Osteoblast (primary cell): ENCODE measurements around the gene DDX60. TPM values are rescaled to one million over a fixed set of nuclear protein-coding genes. Genes with fewer than 3 reads are reported as not detected.
"Not testable (repeated sequence)": the region's sequence is repeated elsewhere in the genome, so short reads cannot be mapped to it uniquely, and the experiment has no call there.

Source experiments
- DNase-seq: peaks from one replicate; pipeline ENCODE4 v3.0.0; 2011; ENCODE audit warnings: low spot score, mixed read lengths; ENCODE audit not compliant: insufficient read length; ENCODE audit errors: missing footprints
- H2AFZ ChIP-seq: 2 replicates; pipeline ENCODE4 v1.6.0; 2011; ENCODE audit warnings: mild to moderate bottlenecking, low read length
- H3K27ac ChIP-seq: 2 replicates; pipeline ENCODE4 v1.5.1; 2011; ENCODE audit warnings: mild to moderate bottlenecking, low read depth, low read length, moderate library complexity
- H3K27me3 ChIP-seq: 2 replicates; pipeline ENCODE4 v1.6.0; 2012; ENCODE audit warnings: mild to moderate bottlenecking, control low read depth, inconsistent platforms, low read length, moderate library complexity; ENCODE audit not compliant: insufficient read depth
- H3K36me3 ChIP-seq: 2 replicates; pipeline ENCODE4 v1.5.1; 2011; ENCODE audit warnings: mild to moderate bottlenecking, low read length, control low read depth, moderate library complexity; ENCODE audit not compliant: insufficient read depth
- H3K4me1 ChIP-seq: 2 replicates; pipeline ENCODE4 v1.5.1; 2011; ENCODE audit warnings: mild to moderate bottlenecking, low read length, control low read depth, moderate library complexity; ENCODE audit not compliant: insufficient read depth
- H3K4me2 ChIP-seq: 2 replicates; pipeline ENCODE4 v1.6.0; 2011; ENCODE audit warnings: mild to moderate bottlenecking, low read length; ENCODE audit not compliant: insufficient read depth
- H3K4me3 ChIP-seq: fragments of 200-600 bp; sonication (generic); 3 replicates; pipeline ENCODE4 v1.5.1; 2012; ENCODE audit warnings: mild to moderate bottlenecking, low read length, inconsistent platforms; ENCODE audit not compliant: insufficient read depth
- H3K79me2 ChIP-seq: 2 replicates; pipeline ENCODE4 v1.6.0; 2012; ENCODE audit warnings: mild to moderate bottlenecking, low read length, control low read depth, inconsistent platforms; ENCODE audit not compliant: insufficient read depth
- H3K9me3 ChIP-seq: 2 replicates; pipeline ENCODE4 v1.5.1; 2011; ENCODE audit warnings: low read depth, low read length, control low read depth
- H4K20me1 ChIP-seq: 2 replicates; pipeline ENCODE4 v1.6.0; 2012; ENCODE audit warnings: mild to moderate bottlenecking, low read length, control low read depth; ENCODE audit not compliant: insufficient read depth
- total RNA-seq: library from RNA; depleted of rRNA; stranded (reverse); fragments of >200 nt; gene quantifications from 2 replicates; pipeline ENCODE4 v1.2.3, GENCODE V29; 2012
- TF ChIP-seq, protein P1 (sequence below): IDR thresholded peaks from 2 replicates; pipeline ENCODE4 v1.5.1; 2011; ENCODE audit warnings: mild to moderate bottlenecking, low read depth, low read length, moderate library complexity; ENCODE audit errors: extremely low read depth

Gene DDX60
- total RNA-seq, 1 donor: 19.5 TPM

DNA sequence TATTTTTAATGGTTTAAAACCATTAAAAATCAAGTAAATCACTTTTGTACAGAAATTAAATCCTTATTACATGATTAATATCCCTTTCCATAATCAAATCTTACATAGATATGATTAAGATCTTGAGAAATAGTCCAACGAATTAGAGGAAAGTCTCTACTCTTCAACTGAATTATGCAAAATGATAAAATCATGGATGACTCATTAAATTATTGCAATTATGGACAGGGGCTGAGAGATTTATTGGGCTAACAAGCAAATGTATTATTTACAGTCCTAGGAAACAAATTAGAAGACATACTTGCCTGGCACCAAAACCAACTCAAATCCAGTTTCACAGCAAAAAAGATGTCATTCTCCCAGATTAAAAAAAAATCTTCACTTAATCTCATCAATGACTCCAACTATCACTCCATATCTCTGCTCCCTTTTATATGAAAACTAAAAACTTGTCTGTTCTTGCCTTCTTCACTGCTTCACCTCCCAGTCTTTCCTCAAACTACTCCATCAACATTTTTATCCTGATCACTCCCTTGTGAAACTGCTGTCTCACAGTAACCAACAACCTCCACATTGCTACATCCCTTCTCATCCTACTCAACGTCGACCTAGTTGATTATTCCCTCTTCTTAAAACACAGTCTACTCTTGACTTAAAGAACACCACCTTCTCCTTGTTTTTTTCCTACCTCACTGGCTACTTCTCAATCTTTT is 18.4 kb upstream of the DDX60 start:
- H3K27ac ChIP-seq: no peak overlapping the region

DNA sequence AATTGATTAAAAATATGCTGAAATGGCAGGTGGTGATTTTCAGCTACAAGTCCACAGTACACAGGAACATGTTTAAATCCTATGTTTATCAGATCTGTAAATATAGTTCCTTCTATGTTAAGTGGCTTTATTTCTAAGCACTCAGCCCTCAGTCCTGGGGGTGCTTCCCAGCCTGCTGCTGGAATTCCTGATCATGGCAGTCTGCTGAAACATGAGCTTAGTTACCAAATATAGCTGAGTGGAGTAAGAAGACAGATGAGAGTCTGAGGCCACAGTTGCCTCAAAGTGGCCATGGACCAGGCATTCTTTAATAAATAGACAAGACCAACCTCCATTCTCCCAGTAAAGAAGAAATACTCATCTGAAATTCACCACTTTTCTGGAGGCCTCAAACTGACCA is 17.1 kb upstream of the DDX60 start:
- no peak overlapping the region for H2AFZ ChIP-seq
- DNase-seq: no peak

More for the DNA sequence above, 18.4 kb upstream of the DDX60 start:
- Histone ChIP-seq H3K27me3 (no peaks in the 10 kb centered on the region), H2AFZ (no peak overlapping the region), H3K9me3 (no peaks in the 10 kb centered on the region), H3K4me1 (no peaks in the 10 kb centered on the region), H3K36me3 (no peaks in the 10 kb centered on the region), H3K4me3 (no peak overlapping the region), H3K4me2 (no peak overlapping the region), H4K20me1 (no peaks in the 10 kb centered on the region), H3K79me2 (no peaks in the 10 kb centered on the region)
- DNase-seq: no peak
- TF ChIP-seq, protein P1, sequence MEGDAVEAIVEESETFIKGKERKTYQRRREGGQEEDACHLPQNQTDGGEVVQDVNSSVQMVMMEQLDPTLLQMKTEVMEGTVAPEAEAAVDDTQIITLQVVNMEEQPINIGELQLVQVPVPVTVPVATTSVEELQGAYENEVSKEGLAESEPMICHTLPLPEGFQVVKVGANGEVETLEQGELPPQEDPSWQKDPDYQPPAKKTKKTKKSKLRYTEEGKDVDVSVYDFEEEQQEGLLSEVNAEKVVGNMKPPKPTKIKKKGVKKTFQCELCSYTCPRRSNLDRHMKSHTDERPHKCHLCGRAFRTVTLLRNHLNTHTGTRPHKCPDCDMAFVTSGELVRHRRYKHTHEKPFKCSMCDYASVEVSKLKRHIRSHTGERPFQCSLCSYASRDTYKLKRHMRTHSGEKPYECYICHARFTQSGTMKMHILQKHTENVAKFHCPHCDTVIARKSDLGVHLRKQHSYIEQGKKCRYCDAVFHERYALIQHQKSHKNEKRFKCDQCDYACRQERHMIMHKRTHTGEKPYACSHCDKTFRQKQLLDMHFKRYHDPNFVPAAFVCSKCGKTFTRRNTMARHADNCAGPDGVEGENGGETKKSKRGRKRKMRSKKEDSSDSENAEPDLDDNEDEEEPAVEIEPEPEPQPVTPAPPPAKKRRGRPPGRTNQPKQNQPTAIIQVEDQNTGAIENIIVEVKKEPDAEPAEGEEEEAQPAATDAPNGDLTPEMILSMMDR: no peak

DNA sequence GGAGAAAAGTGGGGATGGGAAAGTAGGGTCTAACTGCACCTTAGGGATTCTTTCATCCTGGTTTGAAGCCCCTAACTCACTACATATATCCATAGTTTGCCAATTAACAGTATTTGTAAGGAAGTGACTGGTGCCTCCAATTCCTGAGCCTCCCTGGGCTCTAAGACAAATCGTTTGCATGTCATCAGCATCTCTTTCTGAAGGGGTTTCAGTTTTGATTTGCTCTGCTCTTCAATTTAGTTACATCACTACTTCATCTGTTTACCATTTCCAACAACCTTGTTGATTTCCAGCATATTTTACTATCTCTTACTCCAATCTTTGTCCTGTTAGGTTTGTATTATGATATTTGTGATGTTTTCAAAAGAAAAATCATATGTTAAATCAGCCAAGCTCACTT is 15.5 kb upstream of the DDX60 start:
- no peak overlapping the region for H3K4me3 ChIP-seq
- no peaks in the 10 kb centered on the region for H3K9me3 ChIP-seq
- TF ChIP-seq, protein P1: no peak
- no peaks in the 10 kb centered on the region for H4K20me1 ChIP-seq
- no peaks in the 10 kb centered on the region for H3K27me3 ChIP-seq
- H3K79me2 ChIP-seq: no peaks in the 10 kb centered on the region
- no peak overlapping the region for H3K27ac ChIP-seq
- H2AFZ ChIP-seq: no peak overlapping the region
- no peak for DNase-seq
- no peak overlapping the region for H3K4me2 ChIP-seq
- H3K36me3 ChIP-seq: no peaks in the 10 kb centered on the region
- no peaks in the 10 kb centered on the region for H3K4me1 ChIP-seq

More for the DNA sequence above, 17.1 kb upstream of the DDX60 start:
- H4K20me1 ChIP-seq: no peaks in the 10 kb centered on the region
- H3K4me1 ChIP-seq: no peaks in the 10 kb centered on the region
- TF ChIP-seq, protein P1: no peak
- H3K27ac ChIP-seq: no peak overlapping the region
- H3K9me3 ChIP-seq: no peaks in the 10 kb centered on the region
- no peak overlapping the region for H3K4me3 ChIP-seq
- H3K36me3 ChIP-seq: no peaks in the 10 kb centered on the region
- H3K4me2 ChIP-seq: no peak overlapping the region
- H3K27me3 ChIP-seq: no peaks in the 10 kb centered on the region
- H3K79me2 ChIP-seq: no peaks in the 10 kb centered on the region

DNA sequence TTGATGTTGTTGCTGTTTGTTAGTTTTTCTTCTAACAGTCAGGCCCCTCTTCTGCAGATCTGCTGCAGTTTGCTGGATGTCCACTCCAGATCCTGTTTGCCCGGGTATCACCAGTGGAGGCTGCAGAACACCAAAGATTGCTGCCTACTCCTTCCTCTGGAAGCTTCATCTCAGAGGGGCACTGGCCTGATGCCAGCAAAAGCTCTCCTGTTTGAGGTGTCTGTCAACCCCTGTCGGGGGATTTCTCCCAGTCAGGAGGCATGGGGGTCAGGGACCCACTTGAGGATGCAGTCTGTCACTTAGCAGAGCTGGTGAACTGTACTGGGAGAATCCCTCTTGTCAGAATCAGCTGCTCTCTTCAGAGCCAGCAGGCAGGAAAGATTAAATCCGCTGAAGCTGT is 12.0 kb upstream of the DDX60 start:
- H3K79me2 ChIP-seq, H3K4me3 ChIP-seq, DNase-seq, H4K20me1 ChIP-seq, H3K4me1 ChIP-seq, H3K27me3 ChIP-seq, H3K9me3 ChIP-seq, H3K36me3 ChIP-seq, H3K4me2 ChIP-seq, H3K27ac ChIP-seq, H2AFZ ChIP-seq: not testable (repeated sequence)
